H1 (cell line): ENCODE results near the gene ZFAND5.
A peak's percentile ranks its signal among the peaks of the same experiment; 100 is the strongest.

Source experiments
- CEBPB ChIP-seq: IDR thresholded peaks from 2 replicates; pipeline ENCODE4 v1.6.1; 2012; ENCODE audit warnings: low read depth, low read length
- CHD1 ChIP-seq: IDR thresholded peaks from 2 replicates; pipeline ENCODE4 v1.6.1; 2012; ENCODE audit warnings: low read depth, low read length, improper control_type of control experiment
- EP300 ChIP-seq, 2 experiments: IDR thresholded peaks; 1 replicate in 1 of 2; 2 replicates in 1 of 2; pipeline ENCODE4 v1.6.1; 2011 to 2012; ENCODE audit warnings: low read depth in 2 of 2, low read length in 2 of 2, mild to moderate bottlenecking in 2 of 2, borderline replicate concordance in 1 of 2, inconsistent platforms in 1 of 2, moderate library complexity in 1 of 2
- EZH2 ChIP-seq: fragments of 200-600 bp; sonication (generic); IDR thresholded peaks from 2 replicates; pipeline ENCODE4 v1.7.1; 2012; ENCODE audit warnings: low read depth, mild to moderate bottlenecking, moderate library complexity, low read length, inconsistent platforms; ENCODE audit not compliant: severe bottlenecking
- JUN ChIP-seq: IDR thresholded peaks from 2 replicates; pipeline ENCODE4 v1.6.1; 2011; ENCODE audit warnings: low read depth, mild to moderate bottlenecking, improper control_type of control experiment, low read length
- JUND ChIP-seq: IDR thresholded peaks from 2 replicates; pipeline ENCODE4 v1.6.1; 2011; ENCODE audit warnings: mild to moderate bottlenecking, improper control_type of control experiment, low read length
- KDM5A ChIP-seq: fragments of 200-600 bp; IDR thresholded peaks from 2 replicates; pipeline ENCODE4 v1.7.1; 2012; ENCODE audit warnings: mild to moderate bottlenecking, low read length, inconsistent platforms, mixed read lengths
- POLR2A ChIP-seq, 2 experiments: IDR thresholded peaks; 1 replicate in 1 of 2; 2 replicates in 1 of 2; pipeline ENCODE4 v1.6.1; 2011; ENCODE audit warnings: low read depth in 2 of 2, low read length in 2 of 2, mild to moderate bottlenecking in 2 of 2; ENCODE audit errors: control extremely low read depth in 1 of 2
- RNF2 ChIP-seq: fragments of 200-900, 300-1000 bp; sonication (generic); IDR thresholded peaks from 2 replicates; pipeline ENCODE4 v1.7.1; 2016; ENCODE audit warnings: borderline replicate concordance, low read depth, mild to moderate bottlenecking, antibody characterized with exemption, low read length; ENCODE audit not compliant: poor library complexity, severe bottlenecking; ENCODE audit errors: missing control alignments
- SP1 ChIP-seq: IDR thresholded peaks from 2 replicates; pipeline ENCODE4 v1.6.1; 2011; ENCODE audit warnings: low read depth, low read length
- TAF1 ChIP-seq: IDR thresholded peaks from 2 replicates; pipeline ENCODE4 v1.6.1; 2011; ENCODE audit warnings: mild to moderate bottlenecking, low read depth, low read length
- TF ChIP-seq, protein P1 (sequence below), 3 experiments: IDR thresholded peaks; 1 replicate in 2 of 3; 2 replicates in 1 of 3; pipeline versions ENCODE4 v1.5.1 to v1.6.1; 2011; ENCODE audit warnings: low read length in 3 of 3, mild to moderate bottlenecking in 3 of 3, inconsistent platforms in 2 of 3, low read depth in 1 of 3, moderate library complexity in 1 of 3; ENCODE audit not compliant: insufficient read depth in 1 of 3; ENCODE audit errors: control extremely low read depth in 1 of 3
- TF ChIP-seq, protein P2 (sequence below): IDR thresholded peaks from 2 replicates; pipeline ENCODE4 v1.6.1; 2011; ENCODE audit warnings: low read length, improper control_type of control experiment
- TF ChIP-seq, protein P3 (sequence below): IDR thresholded peaks from 2 replicates; pipeline ENCODE4 v1.6.1; 2011; ENCODE audit warnings: low read depth, mild to moderate bottlenecking, low read length; ENCODE audit not compliant: insufficient read depth

DNA sequence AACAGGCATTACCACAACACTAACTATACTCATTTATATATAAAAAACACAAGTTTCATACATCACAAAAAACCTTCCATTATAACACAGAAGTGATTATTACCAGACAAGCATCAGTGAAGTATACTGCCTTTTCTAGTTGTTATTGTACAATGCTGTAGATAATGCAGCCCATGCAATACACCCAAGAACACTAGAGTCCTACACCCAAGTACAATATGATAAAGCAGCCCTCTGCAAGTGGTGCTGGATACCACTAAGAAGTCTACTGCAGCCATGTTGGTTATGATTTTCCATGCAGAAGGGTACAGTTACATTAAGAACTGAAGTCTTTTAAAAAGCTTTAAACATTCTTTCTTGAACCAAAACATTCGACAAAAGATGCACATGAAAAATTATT lies 10.3 kb downstream of the ZFAND5 start:
- TF ChIP-seq, protein P1, sequence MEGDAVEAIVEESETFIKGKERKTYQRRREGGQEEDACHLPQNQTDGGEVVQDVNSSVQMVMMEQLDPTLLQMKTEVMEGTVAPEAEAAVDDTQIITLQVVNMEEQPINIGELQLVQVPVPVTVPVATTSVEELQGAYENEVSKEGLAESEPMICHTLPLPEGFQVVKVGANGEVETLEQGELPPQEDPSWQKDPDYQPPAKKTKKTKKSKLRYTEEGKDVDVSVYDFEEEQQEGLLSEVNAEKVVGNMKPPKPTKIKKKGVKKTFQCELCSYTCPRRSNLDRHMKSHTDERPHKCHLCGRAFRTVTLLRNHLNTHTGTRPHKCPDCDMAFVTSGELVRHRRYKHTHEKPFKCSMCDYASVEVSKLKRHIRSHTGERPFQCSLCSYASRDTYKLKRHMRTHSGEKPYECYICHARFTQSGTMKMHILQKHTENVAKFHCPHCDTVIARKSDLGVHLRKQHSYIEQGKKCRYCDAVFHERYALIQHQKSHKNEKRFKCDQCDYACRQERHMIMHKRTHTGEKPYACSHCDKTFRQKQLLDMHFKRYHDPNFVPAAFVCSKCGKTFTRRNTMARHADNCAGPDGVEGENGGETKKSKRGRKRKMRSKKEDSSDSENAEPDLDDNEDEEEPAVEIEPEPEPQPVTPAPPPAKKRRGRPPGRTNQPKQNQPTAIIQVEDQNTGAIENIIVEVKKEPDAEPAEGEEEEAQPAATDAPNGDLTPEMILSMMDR (IDR thresholded peaks at IDR 0.05; ENCODE audit: control extremely low read depth in 1 of 3, insufficient read depth in 1 of 3, low read depth in 1 of 3, low read length in 3 of 3): no peak
- no peak for TF ChIP-seq RNF2
- no peak for TF ChIP-seq CEBPB
- TF ChIP-seq, protein P2, sequence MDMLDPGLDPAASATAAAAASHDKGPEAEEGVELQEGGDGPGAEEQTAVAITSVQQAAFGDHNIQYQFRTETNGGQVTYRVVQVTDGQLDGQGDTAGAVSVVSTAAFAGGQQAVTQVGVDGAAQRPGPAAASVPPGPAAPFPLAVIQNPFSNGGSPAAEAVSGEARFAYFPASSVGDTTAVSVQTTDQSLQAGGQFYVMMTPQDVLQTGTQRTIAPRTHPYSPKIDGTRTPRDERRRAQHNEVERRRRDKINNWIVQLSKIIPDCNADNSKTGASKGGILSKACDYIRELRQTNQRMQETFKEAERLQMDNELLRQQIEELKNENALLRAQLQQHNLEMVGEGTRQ: no peak
- no peak for TF ChIP-seq KDM5A
- no peak for TF ChIP-seq CHD1
- no peak for TF ChIP-seq EZH2
- TF ChIP-seq SP1: no peak
- no peak for TF ChIP-seq EP300 (IDR thresholded peaks at IDR 0.05; ENCODE audit: borderline replicate concordance in 1 of 2, low read depth in 2 of 2, low read length in 2 of 2)
- peak in 1 of 2 experiments; percentile 80; a peak in 1 of 3 replicates for TF ChIP-seq POLR2A (IDR thresholded peaks at IDR 0.05; ENCODE audit: control extremely low read depth in 1 of 2, low read depth in 2 of 2, low read length in 2 of 2)
- no peak for TF ChIP-seq JUN
- no peak for TF ChIP-seq TAF1
- TF ChIP-seq JUND: no peak
- TF ChIP-seq, protein P3, sequence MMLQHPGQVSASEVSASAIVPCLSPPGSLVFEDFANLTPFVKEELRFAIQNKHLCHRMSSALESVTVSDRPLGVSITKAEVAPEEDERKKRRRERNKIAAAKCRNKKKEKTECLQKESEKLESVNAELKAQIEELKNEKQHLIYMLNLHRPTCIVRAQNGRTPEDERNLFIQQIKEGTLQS: no peak
